ENCODE results near the gene CD7.

CD7 gene

DNA sequence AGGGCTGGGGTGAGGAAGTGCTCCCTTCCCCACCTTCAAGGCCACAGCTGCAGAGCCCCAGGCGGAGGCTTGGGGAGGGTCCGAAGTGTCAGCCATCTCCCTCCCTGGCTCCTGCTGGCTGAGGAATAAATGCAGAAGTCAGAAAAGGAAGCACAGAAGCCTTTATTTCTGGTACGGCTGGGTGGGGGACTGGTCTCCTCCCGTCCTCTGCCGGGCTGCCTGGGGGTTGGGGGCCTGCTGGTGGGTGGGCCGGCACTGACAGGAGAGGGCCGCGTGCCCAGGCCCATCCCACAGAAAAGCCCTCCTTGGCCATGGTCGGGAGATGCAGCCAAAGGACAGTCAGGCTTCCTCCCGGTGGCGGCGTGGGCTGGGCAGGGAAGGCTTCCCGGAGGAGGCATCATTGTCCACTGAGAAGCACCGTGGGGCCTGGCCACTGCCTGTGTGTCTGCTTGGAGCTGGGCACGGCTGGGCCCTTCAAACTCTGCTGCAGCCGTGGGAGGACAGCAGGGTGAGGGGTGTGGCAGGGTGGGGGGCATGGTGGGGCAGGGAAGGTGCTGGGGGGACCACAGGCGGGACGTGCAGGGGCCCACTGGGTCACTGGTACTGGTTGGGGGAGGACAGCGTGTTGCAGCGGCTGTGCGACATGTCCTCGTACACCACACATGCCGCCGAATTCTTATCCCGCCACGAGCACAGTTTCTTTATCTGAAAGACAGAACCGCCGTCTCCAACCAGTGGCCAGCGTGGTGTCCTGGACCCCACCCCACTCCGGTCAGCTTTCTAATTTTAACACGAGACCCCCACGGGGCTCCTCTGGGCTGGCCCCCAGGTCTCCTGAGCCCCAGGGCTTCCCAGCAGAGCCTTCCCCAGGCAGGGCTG is 2.4 kb downstream of the CD7 start:
- TF ChIP-seq TAF1 (IDR thresholded peaks at IDR 0.05; ENCODE audit: low read depth, low read length), result no peak
- no peak for TF ChIP-seq SPI1 (IDR thresholded peaks at IDR 0.05; ENCODE audit: low read depth, low read length)
- TF ChIP-seq POLR2A (IDR thresholded peaks at IDR 0.05; ENCODE audit: low read depth, low read length), result no peak
- FAIRE-seq, result no peak

DNA sequence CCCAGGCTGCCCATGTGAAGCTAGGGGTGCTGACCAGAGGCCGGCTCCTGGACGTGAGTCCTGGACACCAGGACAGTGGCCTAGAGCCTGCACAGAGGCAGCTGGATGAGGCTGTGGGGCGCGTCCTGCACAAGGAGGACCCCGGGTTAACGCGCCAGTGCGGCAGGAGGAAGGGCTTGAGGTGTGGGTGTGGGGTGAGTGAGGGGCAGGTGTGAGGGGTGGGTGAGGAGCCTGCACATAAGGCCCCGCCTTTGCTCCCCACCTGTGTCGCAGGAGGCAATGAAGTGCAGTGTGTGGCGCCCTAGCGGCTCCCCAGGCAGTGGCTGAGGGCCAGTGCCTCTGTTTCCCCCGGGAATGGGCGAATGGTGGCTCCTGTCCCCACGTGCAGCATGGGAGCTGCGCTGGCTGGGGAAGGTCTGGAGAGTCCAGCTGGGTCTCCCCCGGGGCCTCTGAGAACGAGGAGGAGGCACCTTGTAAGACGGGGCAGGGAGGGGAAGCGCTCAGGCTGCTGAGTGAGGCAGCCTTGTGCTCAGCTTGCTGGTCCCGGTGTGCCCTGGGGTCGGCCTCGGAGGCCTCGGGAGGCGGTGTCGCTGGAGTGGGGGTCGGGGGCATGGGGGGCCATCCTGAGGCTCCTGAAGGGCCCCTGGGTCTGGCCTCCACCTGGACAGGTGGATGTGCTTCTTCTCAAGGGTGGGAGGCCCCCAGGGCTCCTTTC is 3.2 kb downstream of the CD7 start:
- no peak for DNase-seq (ENCODE audit: insufficient read length, low spot score)
- FAIRE-seq, result no peak
- TF ChIP-seq TAF1 (IDR thresholded peaks at IDR 0.05; ENCODE audit: low read depth, low read length), result no peak
- no peak for TF ChIP-seq SPI1 (IDR thresholded peaks at IDR 0.05; ENCODE audit: low read depth, low read length)
- TF ChIP-seq PAX5 (IDR thresholded peaks at IDR 0.05; ENCODE audit: insufficient read depth, low read length, severe bottlenecking), result no peak
- TF ChIP-seq POLR2AphosphoS5 (IDR thresholded peaks at IDR 0.05; ENCODE audit: low read depth, low read length), result no peak
- no peak for TF ChIP-seq POU2F2 (IDR thresholded peaks at IDR 0.05; ENCODE audit: low read depth, low read length)
- TF ChIP-seq POLR2A (IDR thresholded peaks at IDR 0.05; ENCODE audit: low read depth, low read length), result no peak

More for the DNA sequence above, 2.4 kb downstream of the CD7 start:
- no peak for DNase-seq (ENCODE audit: insufficient read length, low spot score)

DNA sequence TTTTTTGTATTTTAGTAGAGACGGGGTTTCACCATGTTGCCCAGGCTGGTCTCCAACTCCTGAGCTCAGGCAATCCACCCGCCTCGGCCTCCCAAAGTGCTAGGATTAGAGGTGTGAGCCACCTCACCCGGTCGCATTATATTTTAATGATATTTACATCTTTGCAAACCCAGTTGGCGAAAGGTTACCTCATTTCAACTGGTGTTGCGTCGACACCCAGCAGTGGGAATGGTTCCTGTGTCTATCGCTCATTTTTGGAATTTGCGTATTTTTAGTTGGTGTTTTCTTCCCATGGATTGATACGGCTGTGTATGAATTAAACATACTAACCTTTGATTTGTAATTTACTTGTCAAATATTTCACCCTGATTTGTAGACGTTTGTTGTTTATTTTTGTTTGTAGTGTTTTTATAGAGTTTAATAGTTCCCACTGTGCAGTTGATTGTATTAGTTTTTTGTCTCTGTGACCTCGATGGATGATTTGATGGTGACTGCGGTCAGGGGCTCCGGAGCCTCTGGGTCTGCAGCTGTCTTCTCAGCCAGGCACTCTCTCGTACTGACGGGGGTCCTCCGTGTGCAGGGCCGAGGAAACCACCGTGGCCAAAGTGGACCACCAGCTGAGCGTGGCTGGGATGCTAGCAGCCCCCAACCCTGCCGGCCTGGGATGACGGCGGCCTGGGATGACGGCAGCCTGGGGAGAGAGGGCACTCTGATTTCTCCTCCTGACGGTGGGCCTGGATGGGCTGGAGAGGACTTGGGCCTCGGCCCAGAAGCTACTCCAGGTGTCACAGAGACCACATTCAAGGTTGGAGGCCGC is 4.0 kb downstream of the CD7 start:
- no peak for DNase-seq (ENCODE audit: insufficient read length, low spot score)
- no peak for FAIRE-seq
- TF ChIP-seq SPI1 (IDR thresholded peaks at IDR 0.05; ENCODE audit: low read depth, low read length) (no peak), POLR2AphosphoS5 (IDR thresholded peaks at IDR 0.05; ENCODE audit: low read depth, low read length) (no peak), PAX5 (IDR thresholded peaks at IDR 0.05; ENCODE audit: insufficient read depth, low read length, severe bottlenecking) (no peak)

GRCh38 chr17:82311971-82312370 is 5.4 kb downstream of the CD7 start:
- DNase-seq (ENCODE audit: insufficient read length, low spot score) (no peak), FAIRE-seq (no peak)
- TF ChIP-seq POLR2A (IDR thresholded peaks at IDR 0.05; ENCODE audit: low read depth, low read length), result no peak
- TF ChIP-seq TAF1 (IDR thresholded peaks at IDR 0.05; ENCODE audit: low read depth, low read length), result no peak
- no peak for TF ChIP-seq POU2F2 (IDR thresholded peaks at IDR 0.05; ENCODE audit: low read depth, low read length)
- TF ChIP-seq SPI1 (IDR thresholded peaks at IDR 0.05; ENCODE audit: low read depth, low read length), result no peak
- no peak for TF ChIP-seq PAX5 (IDR thresholded peaks at IDR 0.05; ENCODE audit: insufficient read depth, low read length, severe bottlenecking)
- TF ChIP-seq POLR2AphosphoS5 (IDR thresholded peaks at IDR 0.05; ENCODE audit: low read depth, low read length), result no peak

GRCh38 chr17:82310877-82311276 is 6.5 kb downstream of the CD7 start:
- no peak for DNase-seq (ENCODE audit: insufficient read length, low spot score)
- TF ChIP-seq POU2F2 (IDR thresholded peaks at IDR 0.05; ENCODE audit: low read depth, low read length) (no peak), POLR2A (IDR thresholded peaks at IDR 0.05; ENCODE audit: low read depth, low read length) (no peak), TAF1 (IDR thresholded peaks at IDR 0.05; ENCODE audit: low read depth, low read length) (no peak), SPI1 (IDR thresholded peaks at IDR 0.05; ENCODE audit: low read depth, low read length) (no peak), PAX5 (IDR thresholded peaks at IDR 0.05; ENCODE audit: insufficient read depth, low read length, severe bottlenecking) (no peak), POLR2AphosphoS5 (IDR thresholded peaks at IDR 0.05; ENCODE audit: low read depth, low read length) (no peak)
- no peak for FAIRE-seq

DNA sequence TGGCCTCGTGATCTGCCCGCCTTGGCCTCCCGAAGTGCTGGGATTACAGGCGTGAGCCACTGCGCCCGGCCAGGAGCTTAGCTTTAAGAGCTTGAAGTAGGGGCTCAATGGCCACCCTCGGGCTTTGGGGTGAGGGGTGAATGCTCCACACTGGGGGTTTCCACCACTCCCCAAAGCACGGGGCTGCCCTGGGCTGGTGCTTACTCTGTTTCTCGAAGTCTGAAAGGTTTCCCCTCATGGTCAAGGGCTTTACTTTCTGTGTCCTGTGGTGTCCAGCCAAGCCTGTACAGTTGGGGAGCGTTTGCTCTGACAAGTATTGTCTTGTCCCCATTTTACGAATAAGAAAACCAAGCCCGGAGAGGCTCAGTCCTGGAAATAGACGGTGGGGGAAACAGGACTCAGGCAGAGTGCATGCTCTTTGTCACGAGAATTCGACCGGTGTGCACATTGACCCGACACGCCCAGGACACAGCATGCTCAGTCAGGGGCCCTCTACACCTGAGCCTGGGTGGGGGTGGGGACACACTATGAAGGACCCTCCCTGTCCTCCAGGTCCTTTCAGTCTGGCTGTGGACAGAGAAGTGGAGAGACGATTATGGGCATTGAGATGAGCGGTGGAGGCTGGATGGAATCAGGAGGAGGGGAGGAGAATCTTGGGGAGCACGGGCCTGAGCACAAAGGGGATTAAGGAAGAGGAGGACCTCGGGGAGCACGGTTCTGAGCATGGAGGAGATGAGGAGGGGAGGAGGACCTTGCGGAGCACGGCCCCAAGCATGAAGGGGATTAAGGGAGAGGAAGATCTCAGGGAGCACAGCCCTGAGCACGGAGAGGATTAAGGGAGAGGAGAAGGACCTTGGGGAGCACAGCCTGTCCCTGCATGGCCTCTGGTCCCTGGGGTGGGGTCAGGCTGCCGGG is 7.5 kb downstream of the CD7 start:
- TF ChIP-seq POU2F2 (IDR thresholded peaks at IDR 0.05; ENCODE audit: low read depth, low read length), result no peak
- no peak for TF ChIP-seq SPI1 (IDR thresholded peaks at IDR 0.05; ENCODE audit: low read depth, low read length)
- no peak for TF ChIP-seq TAF1 (IDR thresholded peaks at IDR 0.05; ENCODE audit: low read depth, low read length)
- no peak for TF ChIP-seq POLR2A (IDR thresholded peaks at IDR 0.05; ENCODE audit: low read depth, low read length)
- no peak for TF ChIP-seq POLR2AphosphoS5 (IDR thresholded peaks at IDR 0.05; ENCODE audit: low read depth, low read length)
- no peak for TF ChIP-seq PAX5 (IDR thresholded peaks at IDR 0.05; ENCODE audit: insufficient read depth, low read length, severe bottlenecking)
- FAIRE-seq (no peak), DNase-seq (ENCODE audit: insufficient read length, low spot score) (no peak)

GRCh38 chr17:82305727-82306300 is 11.6 kb downstream of the CD7 start:
- DNase-seq (ENCODE audit: insufficient read length, low spot score), result no peak
- no peak for TF ChIP-seq POU2F2 (IDR thresholded peaks at IDR 0.05; ENCODE audit: low read depth, low read length)
- TF ChIP-seq PAX5 (IDR thresholded peaks at IDR 0.05; ENCODE audit: insufficient read depth, low read length, severe bottlenecking), result no peak
- no peak for TF ChIP-seq TAF1 (IDR thresholded peaks at IDR 0.05; ENCODE audit: low read depth, low read length)
- TF ChIP-seq POLR2AphosphoS5 (IDR thresholded peaks at IDR 0.05; ENCODE audit: low read depth, low read length), result no peak
- TF ChIP-seq SPI1 (IDR thresholded peaks at IDR 0.05; ENCODE audit: low read depth, low read length), result no peak
- TF ChIP-seq POLR2A (IDR thresholded peaks at IDR 0.05; ENCODE audit: low read depth, low read length), result no peak
- no peak for FAIRE-seq

All from GM12891 (cell line).